ENCODE data around the gene KIF26A. TPM values are rescaled to one million over a fixed set of nuclear protein-coding genes. Genes with fewer than 3 reads are reported as not detected.

KIF26A gene
- total and polyA plus RNA-seq, 2 experiments from 2014 or later: 5.6 to 103 TPM

DNA sequence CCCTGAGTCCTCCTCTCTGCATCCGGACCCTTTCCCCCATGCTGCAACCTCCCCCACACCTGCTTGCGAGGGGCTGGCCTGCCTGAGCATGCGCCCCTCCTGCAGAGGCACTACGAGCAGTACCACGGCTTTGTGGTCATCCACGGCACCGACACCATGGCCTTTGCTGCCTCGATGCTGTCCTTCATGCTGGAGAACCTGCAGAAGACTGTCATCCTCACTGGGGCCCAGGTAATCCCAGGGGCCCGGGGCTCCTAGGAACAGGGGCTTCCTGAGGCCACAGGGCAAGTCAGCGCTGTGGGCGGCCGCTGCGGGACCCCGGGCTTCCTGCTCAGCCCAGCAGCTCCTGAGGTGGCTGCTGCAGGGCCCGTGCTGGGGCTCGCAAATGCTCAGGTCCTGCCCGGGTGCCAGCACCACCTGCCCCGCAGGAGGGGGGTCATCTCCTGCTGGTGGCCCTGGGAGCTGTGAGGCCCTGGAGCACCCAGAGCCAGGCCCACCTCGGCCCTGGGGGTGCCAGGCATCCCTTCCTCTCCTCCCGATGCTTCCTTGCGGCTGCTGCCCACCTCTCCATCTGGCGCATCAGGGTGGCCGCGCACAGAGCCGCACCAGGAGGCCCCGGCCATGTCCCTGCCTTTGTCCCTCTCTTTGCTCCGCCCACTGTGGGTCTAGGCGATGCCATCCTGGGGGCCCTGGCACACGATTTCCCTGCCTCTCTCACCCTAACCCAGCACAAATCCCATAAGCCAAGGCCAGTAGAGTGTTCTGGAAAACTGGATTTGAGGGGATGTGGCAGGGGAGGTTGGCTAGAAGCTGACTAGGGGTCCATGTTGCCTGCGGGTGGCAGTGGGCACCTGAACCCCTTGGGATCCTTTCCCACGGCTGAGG is 42.7 kb upstream of the KIF26A start:
- H3K9me2 ChIP-seq (ENCODE audit: insufficient read depth): no peaks in the 10 kb centered on the region
- H3F3A ChIP-seq (replicated peaks; ENCODE audit: low read depth): no peaks in the 10 kb centered on the region
- no peaks in the 10 kb centered on the region for H3K36me3 ChIP-seq (ENCODE audit: insufficient read depth)
- no peak for DNase-seq (ENCODE audit: low spot score)
- H3K27me3 Mint-ChIP-seq (ENCODE audit: insufficient read depth, low read depth, poor library complexity): peaks cover 8% of the 10 kb centered on the region
- H3K36me3 Mint-ChIP-seq (ENCODE audit: low read depth): no peaks in the 10 kb centered on the region
- H3K4me1 ChIP-seq (ENCODE audit: insufficient read depth): peaks cover 5% of the 10 kb centered on the region; the same call in 1 of the 2 replicates
- H2AFZ ChIP-seq: no peak overlapping the region
- no peak overlapping the region for H3K4me3 Mint-ChIP-seq
- no peak for TF ChIP-seq ETS1 (IDR thresholded peaks at IDR 0.05)
- TF ChIP-seq JUNB (IDR thresholded peaks at IDR 0.05; ENCODE audit: unreplicated experiment): no peak
- no peak for TF ChIP-seq CREB1 (CRISPR knock-in tag; IDR thresholded peaks at IDR 0.05; ENCODE audit: low read depth)
- no peak for TF ChIP-seq ZNF331 (CRISPR knock-in tag; IDR thresholded peaks at IDR 0.05; ENCODE audit: low read depth)
- TF ChIP-seq REST (IDR thresholded peaks at IDR 0.05; ENCODE audit: unreplicated experiment): no peak
- TF ChIP-seq, protein P1, sequence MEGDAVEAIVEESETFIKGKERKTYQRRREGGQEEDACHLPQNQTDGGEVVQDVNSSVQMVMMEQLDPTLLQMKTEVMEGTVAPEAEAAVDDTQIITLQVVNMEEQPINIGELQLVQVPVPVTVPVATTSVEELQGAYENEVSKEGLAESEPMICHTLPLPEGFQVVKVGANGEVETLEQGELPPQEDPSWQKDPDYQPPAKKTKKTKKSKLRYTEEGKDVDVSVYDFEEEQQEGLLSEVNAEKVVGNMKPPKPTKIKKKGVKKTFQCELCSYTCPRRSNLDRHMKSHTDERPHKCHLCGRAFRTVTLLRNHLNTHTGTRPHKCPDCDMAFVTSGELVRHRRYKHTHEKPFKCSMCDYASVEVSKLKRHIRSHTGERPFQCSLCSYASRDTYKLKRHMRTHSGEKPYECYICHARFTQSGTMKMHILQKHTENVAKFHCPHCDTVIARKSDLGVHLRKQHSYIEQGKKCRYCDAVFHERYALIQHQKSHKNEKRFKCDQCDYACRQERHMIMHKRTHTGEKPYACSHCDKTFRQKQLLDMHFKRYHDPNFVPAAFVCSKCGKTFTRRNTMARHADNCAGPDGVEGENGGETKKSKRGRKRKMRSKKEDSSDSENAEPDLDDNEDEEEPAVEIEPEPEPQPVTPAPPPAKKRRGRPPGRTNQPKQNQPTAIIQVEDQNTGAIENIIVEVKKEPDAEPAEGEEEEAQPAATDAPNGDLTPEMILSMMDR (conservative IDR thresholded peaks at IDR 0.05; ENCODE audit: low read depth in 2 of 2): no peak
- no peak for TF ChIP-seq EZH2 (IDR thresholded peaks at IDR 0.05; ENCODE audit: low read depth, unreplicated experiment)
- TF ChIP-seq POLR2AphosphoS5 (IDR thresholded peaks at IDR 0.05; ENCODE audit: low read depth): no peak
- no peak for TF ChIP-seq NANOG (IDR thresholded peaks at IDR 0.05; ENCODE audit: borderline replicate concordance)
- no peak for TF ChIP-seq STAT1 (IDR thresholded peaks at IDR 0.05; ENCODE audit: unreplicated experiment)
- TF ChIP-seq EZH2phosphoT487 (IDR thresholded peaks at IDR 0.05; ENCODE audit: unreplicated experiment): no peak
- TF ChIP-seq, protein P2, sequence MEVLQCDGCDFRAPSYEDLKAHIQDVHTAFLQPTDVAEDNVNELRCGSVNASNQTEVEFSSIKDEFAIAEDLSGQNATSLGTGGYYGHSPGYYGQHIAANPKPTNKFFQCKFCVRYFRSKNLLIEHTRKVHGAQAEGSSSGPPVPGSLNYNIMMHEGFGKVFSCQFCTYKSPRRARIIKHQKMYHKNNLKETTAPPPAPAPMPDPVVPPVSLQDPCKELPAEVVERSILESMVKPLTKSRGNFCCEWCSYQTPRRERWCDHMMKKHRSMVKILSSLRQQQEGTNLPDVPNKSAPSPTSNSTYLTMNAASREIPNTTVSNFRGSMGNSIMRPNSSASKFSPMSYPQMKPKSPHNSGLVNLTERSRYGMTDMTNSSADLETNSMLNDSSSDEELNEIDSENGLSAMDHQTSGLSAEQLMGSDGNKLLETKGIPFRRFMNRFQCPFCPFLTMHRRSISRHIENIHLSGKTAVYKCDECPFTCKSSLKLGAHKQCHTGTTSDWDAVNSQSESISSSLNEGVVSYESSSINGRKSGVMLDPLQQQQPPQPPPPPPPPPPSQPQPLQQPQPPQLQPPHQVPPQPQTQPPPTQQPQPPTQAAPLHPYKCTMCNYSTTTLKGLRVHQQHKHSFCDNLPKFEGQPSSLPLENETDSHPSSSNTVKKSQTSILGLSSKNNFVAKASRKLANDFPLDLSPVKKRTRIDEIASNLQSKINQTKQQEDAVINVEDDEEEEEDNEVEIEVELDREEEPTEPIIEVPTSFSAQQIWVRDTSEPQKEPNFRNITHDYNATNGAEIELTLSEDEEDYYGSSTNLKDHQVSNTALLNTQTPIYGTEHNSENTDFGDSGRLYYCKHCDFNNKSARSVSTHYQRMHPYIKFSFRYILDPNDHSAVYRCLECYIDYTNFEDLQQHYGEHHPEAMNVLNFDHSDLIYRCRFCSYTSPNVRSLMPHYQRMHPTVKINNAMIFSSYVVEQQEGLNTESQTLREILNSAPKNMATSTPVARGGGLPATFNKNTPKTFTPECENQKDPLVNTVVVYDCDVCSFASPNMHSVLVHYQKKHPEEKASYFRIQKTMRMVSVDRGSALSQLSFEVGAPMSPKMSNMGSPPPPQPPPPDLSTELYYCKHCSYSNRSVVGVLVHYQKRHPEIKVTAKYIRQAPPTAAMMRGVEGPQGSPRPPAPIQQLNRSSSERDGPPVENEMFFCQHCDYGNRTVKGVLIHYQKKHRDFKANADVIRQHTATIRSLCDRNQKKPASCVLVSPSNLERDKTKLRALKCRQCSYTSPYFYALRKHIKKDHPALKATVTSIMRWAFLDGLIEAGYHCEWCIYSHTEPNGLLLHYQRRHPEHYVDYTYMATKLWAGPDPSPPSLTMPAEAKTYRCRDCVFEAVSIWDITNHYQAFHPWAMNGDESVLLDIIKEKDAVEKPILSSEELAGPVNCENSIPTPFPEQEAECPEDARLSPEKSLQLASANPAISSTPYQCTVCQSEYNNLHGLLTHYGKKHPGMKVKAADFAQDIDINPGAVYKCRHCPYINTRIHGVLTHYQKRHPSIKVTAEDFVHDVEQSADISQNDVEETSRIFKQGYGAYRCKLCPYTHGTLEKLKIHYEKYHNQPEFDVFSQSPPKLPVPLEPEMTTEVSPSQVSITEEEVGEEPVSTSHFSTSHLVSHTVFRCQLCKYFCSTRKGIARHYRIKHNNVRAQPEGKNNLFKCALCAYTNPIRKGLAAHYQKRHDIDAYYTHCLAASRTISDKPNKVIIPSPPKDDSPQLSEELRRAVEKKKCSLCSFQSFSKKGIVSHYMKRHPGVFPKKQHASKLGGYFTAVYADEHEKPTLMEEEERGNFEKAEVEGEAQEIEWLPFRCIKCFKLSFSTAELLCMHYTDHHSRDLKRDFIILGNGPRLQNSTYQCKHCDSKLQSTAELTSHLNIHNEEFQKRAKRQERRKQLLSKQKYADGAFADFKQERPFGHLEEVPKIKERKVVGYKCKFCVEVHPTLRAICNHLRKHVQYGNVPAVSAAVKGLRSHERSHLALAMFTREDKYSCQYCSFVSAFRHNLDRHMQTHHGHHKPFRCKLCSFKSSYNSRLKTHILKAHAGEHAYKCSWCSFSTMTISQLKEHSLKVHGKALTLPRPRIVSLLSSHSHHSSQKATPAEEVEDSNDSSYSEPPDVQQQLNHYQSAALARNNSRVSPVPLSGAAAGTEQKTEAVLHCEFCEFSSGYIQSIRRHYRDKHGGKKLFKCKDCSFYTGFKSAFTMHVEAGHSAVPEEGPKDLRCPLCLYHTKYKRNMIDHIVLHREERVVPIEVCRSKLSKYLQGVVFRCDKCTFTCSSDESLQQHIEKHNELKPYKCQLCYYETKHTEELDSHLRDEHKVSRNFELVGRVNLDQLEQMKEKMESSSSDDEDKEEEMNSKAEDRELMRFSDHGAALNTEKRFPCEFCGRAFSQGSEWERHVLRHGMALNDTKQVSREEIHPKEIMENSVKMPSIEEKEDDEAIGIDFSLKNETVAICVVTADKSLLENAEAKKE (CRISPR knock-in tag; IDR thresholded peaks at IDR 0.05): no peak
- TF ChIP-seq ZNF114 (CRISPR knock-in tag; IDR thresholded peaks at IDR 0.05): no peak
- H3K4me3 ChIP-seq: no peak overlapping the region
- H3K79me2 ChIP-seq (replicated peaks; ENCODE audit: insufficient read depth): no peaks in the 10 kb centered on the region
- no peak overlapping the region for H3K4me2 ChIP-seq
- H3K27ac Mint-ChIP-seq: no peak overlapping the region
- no peaks in the 10 kb centered on the region for H3K27me3 ChIP-seq (ENCODE audit: insufficient read depth)
- H3K4me1 Mint-ChIP-seq: peaks cover 7% of the 10 kb centered on the region; the same call in 2 of the 3 replicates
- no peaks in the 10 kb centered on the region for H4K20me1 ChIP-seq (replicated peaks; ENCODE audit: insufficient read depth)
- 0 out of 3 replicates have a peak, but pooled peaks cover 2% of the 10 kb centered on the region for H3K9me3 Mint-ChIP-seq
- no peak for ATAC-seq
- no peak overlapping the region for H3K27ac ChIP-seq (ENCODE audit: low read depth)
